ENCODE measurements around the gene TMSB4Y.

- no peak for TF ChIP-seq CTCF (IDR thresholded peaks at IDR 0.05; ENCODE audit: insufficient read depth, low read depth, low read length)
- no peak for TF ChIP-seq EZH2 (IDR thresholded peaks at IDR 0.05; ENCODE audit: insufficient read depth, low read length)
Measured at GRCh38 chrY:13708038-13708437, 4.3 kb downstream of the TMSB4Y start.

Measured in astrocyte (in vitro differentiated cells and primary cell).